Breast epithelium (tissue), 3 donors: ENCODE measurements around the gene ARHGAP4.

Experiments
- POLR2A ChIP-seq: fragments of 450-650 bp; IDR thresholded peaks from one replicate; pipeline ENCODE4 v1.6.1; 2016; ENCODE audit warnings: antibody characterized with exemption, mild to moderate bottlenecking, moderate library complexity
- POLR2AphosphoS5 ChIP-seq, 3 donors: sonication (generic); formaldehyde crosslinking; IDR thresholded peaks; one replicate each; pipeline ENCODE4 v1.6.1; 2017; ENCODE audit warnings: antibody characterized with exemption in 3 of 3
- TF ChIP-seq, protein P1 (sequence below), 3 donors: fragments of 450-650 bp; IDR thresholded peaks; one replicate each; pipeline ENCODE4 v1.5.1; 2016 to 2017; ENCODE audit warnings: antibody characterized with exemption in 3 of 3, mild to moderate bottlenecking in 3 of 3, moderate library complexity in 3 of 3

DNA sequence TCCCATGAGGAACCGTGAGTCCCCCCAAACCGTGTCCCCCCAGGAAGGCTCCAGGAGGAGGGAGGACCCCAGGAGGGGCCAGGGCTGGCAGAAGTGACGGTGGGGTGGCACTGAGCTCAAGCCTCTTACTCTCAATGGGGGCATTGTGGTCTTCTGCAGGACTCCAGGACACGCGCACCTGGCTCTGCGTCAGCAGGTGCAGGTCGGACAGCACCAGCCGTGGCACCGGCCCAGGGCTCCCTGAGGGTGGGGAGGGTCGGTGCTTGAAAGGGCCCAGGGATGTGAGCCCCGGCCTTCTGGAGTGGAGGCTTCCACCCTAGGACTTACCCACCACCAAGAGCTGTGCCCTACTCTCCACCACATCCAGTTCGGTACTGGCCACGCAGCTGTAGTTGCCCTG is 58.4 kb downstream of the ARHGAP4 start:
- TF ChIP-seq, protein P1, sequence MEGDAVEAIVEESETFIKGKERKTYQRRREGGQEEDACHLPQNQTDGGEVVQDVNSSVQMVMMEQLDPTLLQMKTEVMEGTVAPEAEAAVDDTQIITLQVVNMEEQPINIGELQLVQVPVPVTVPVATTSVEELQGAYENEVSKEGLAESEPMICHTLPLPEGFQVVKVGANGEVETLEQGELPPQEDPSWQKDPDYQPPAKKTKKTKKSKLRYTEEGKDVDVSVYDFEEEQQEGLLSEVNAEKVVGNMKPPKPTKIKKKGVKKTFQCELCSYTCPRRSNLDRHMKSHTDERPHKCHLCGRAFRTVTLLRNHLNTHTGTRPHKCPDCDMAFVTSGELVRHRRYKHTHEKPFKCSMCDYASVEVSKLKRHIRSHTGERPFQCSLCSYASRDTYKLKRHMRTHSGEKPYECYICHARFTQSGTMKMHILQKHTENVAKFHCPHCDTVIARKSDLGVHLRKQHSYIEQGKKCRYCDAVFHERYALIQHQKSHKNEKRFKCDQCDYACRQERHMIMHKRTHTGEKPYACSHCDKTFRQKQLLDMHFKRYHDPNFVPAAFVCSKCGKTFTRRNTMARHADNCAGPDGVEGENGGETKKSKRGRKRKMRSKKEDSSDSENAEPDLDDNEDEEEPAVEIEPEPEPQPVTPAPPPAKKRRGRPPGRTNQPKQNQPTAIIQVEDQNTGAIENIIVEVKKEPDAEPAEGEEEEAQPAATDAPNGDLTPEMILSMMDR (IDR thresholded peaks at IDR 0.05): no peak
- TF ChIP-seq POLR2AphosphoS5 (IDR thresholded peaks at IDR 0.05) (no peak), POLR2A (no peak)
